GM23248 (cell line): Measurements from ENCODE around the gene TIFAB.

Source experiments
- EZH2 ChIP-seq: fragments of 200-600 bp; sonication (generic); IDR thresholded peaks from 2 replicates; pipeline ENCODE4 v1.6.1; 2018; ENCODE audit warnings: antibody characterized with exemption, mild to moderate bottlenecking; ENCODE audit not compliant: insufficient read depth, poor library complexity, severe bottlenecking
- EZH2phosphoT487 ChIP-seq: fragments of 200-600 bp; sonication (generic); IDR thresholded peaks from 2 replicates; pipeline ENCODE4 v1.6.1; 2018; ENCODE audit warnings: antibody characterized with exemption, moderate library complexity, mild to moderate bottlenecking, low read depth; ENCODE audit not compliant: insufficient read depth

DNA sequence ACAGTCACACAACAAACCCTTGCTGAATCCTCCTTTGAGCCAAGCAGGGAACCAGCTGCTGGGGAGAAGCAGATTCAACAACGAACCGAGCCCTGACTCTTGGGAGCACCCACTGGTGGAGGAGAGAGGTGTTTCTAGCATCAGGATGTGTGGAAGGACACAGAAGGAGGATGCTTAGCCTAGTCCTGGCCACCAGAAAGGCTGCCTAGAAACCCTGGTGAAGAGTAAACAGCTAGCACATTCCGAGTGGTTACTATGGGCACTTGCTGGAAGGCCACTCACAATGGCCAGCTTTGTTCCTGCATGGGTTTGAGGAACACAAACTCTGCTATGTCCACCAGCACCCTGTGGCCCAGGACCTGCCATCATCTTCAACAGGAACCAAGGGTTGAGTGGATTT lies 1.8 kb downstream of the TIFAB start:
- no peak for TF ChIP-seq EZH2phosphoT487
- TF ChIP-seq EZH2 = no peak
